GM18508 (cell line): ENCODE measurements around the gene BCL2.
A peak's percentile ranks its signal among the peaks of the same experiment; 100 is the strongest.
"Not testable (repeated sequence)": the region's sequence is repeated elsewhere in the genome, so short reads cannot be mapped to it uniquely, and the experiment has no call there.

Experiments used
- ATAC-seq: cut with Tn5 transposase; IDR thresholded peaks from one replicate; pipeline ENCODE4 v1.9.1; 2021; ENCODE audit warnings: moderate number of reproducible peaks; ENCODE audit not compliant: insufficient read depth, unreplicated experiment

Gene BCL2

GRCh38 chr18:63319383-63320122, at the start of gene BCL2:
Gene BCL2, minus strand, starts transcription at chr18:63319769.
- ATAC-seq: no peak

GRCh38 chr18:63368611-63369010, 49.0 kb upstream of the BCL2 start:
- ATAC-seq: no peak

- peak; percentile 64 for ATAC-seq
These were observed 47.7 kb upstream of the BCL2 start, which contains the start of gene KDSR for GRCh38 chr18:63367053-63367953. Gene KDSR, minus strand, starts transcription at chr18:63367206. Its CDS starts 88 bp downstream, at chr18:63367118.

GRCh38 chr18:63366213-63367052, 46.9 kb upstream of the BCL2 start:
- ATAC-seq: no peak

- no peak for ATAC-seq
These were observed 46.3 kb upstream of the BCL2 start for GRCh38 chr18:63365876-63366212.

- no peak for ATAC-seq
These were observed 44.4 kb upstream of the BCL2 start for GRCh38 chr18:63363951-63364350.

GRCh38 chr18:63363420-63363819, 43.9 kb upstream of the BCL2 start:
- not testable (repeated sequence) for ATAC-seq

- no peak for ATAC-seq
These were observed 36.8 kb upstream of the BCL2 start for GRCh38 chr18:63356272-63356896.

- no peak for ATAC-seq
These were observed 30.7 kb upstream of the BCL2 start for GRCh38 chr18:63350230-63350629.

GRCh38 chr18:63348508-63349136, 29.1 kb upstream of the BCL2 start:
- ATAC-seq: no peak

- ATAC-seq: no peak
These were observed 27.1 kb upstream of the BCL2 start for GRCh38 chr18:63346480-63347183.

- ATAC-seq: no peak
These were observed 26.5 kb upstream of the BCL2 start for GRCh38 chr18:63346031-63346430.

GRCh38 chr18:63344918-63345317, 25.3 kb upstream of the BCL2 start:
- no peak for ATAC-seq

- ATAC-seq: no peak
These were observed 24.7 kb upstream of the BCL2 start for GRCh38 chr18:63344263-63344662.

GRCh38 chr18:63342206-63342605, 22.6 kb upstream of the BCL2 start:
- ATAC-seq: no peak

GRCh38 chr18:63339920-63340484, 20.4 kb upstream of the BCL2 start:
- ATAC-seq: no peak

GRCh38 chr18:63336366-63337099, 17.0 kb upstream of the BCL2 start:
- no peak for ATAC-seq

GRCh38 chr18:63331105-63331504, 11.5 kb upstream of the BCL2 start:
- no peak for ATAC-seq
